SK-N-MC (cell line): Measurements from ENCODE around the gene SUN1.

Experiments
- DNase-seq: peaks from one replicate; pipeline ENCODE4 v3.0.0-alpha.2; 2011; ENCODE audit warnings: low read depth, low spot score
- H3K27ac ChIP-seq: fragments of 200-600 bp; sonication (generic); 2 replicates; pipeline ENCODE4 v1.5.1; 2016; ENCODE audit warnings: mixed run types
- H3K36me3 ChIP-seq: fragments of 200-600 bp; sonication (generic); 2 replicates; pipeline ENCODE4 v1.6.1; 2017; ENCODE audit warnings: antibody characterized with exemption, low read length, mixed read lengths; ENCODE audit not compliant: insufficient read depth
- H3K4me3 ChIP-seq: fragments of 200-600 bp; sonication (generic); 2 replicates; pipeline ENCODE4 v1.5.1; 2016
- H3K9ac ChIP-seq: fragments of 200-600 bp; sonication (generic); 2 replicates; pipeline ENCODE4 v1.8.0; 2017; ENCODE audit warnings: mixed run types, mixed read lengths; ENCODE audit not compliant: insufficient read length
- H3K9me3 ChIP-seq: fragments of 200-600 bp; sonication (generic); 2 replicates; pipeline ENCODE4 v1.6.1; 2017; ENCODE audit warnings: low read depth, mild to moderate bottlenecking, antibody characterized with exemption, low read length, moderate library complexity, mixed read lengths
- EZH2 ChIP-seq: fragments of 200-600 bp; sonication (generic); IDR thresholded peaks from one replicate; pipeline ENCODE4 v1.6.1; 2017; ENCODE audit warnings: antibody characterized with exemption
- FOXP2 ChIP-seq: optimal IDR thresholded peaks from 2 replicates; pipeline ENCODE3; 2011; ENCODE audit warnings: mild to moderate bottlenecking, moderate library complexity; ENCODE audit not compliant: insufficient read depth; ENCODE audit errors: extremely low read length, control extremely low read depth
- POLR2AphosphoS5 ChIP-seq: IDR thresholded peaks from 2 replicates; pipeline ENCODE4 v1.6.1; 2012; ENCODE audit warnings: mild to moderate bottlenecking, low read depth, low read length, borderline replicate concordance

Gene SUN1

GRCh38 chr7:832167-832967, at the start of gene SUN1:
Gene SUN1, plus strand, starts transcription at chr7:832476. Its CDS starts 49 bp downstream, at chr7:832525.
- Histone ChIP-seq H3K36me3 (no peaks in the 10 kb centered on the region), H3K9ac (peak within 1 kb of the TSS; percentile 43), H3K9me3 (no peaks in the 10 kb centered on the region), H3K4me3 (no peak within 1 kb of the TSS), H3K27ac (peak within 1 kb of the TSS; percentile 59)
- TF ChIP-seq POLR2AphosphoS5 (no peak), EZH2 (no peak), FOXP2 (no peak)
- DNase-seq = no peak

- Histone ChIP-seq H3K36me3 (peaks cover 46% of the 10 kb centered on the region), H3K27ac (no peak overlapping the region), H3K4me3 (no peak overlapping the region), H3K9ac (no peak overlapping the region), H3K9me3 (no peaks in the 10 kb centered on the region)
- DNase-seq = no peak
- TF ChIP-seq FOXP2 = no peak
- TF ChIP-seq POLR2AphosphoS5 = no peak
- TF ChIP-seq EZH2 = no peak
Observed at GRCh38 chr7:782718-783449, 49.4 kb upstream of the SUN1 start.

GRCh38 chr7:783556-784490, 48.5 kb upstream of the SUN1 start:
- H3K36me3 ChIP-seq = peaks cover 54% of the 10 kb centered on the region
- TF ChIP-seq POLR2AphosphoS5 = no peak
- TF ChIP-seq FOXP2 = no peak
- no peak for TF ChIP-seq EZH2
- no peak overlapping the region for H3K27ac ChIP-seq

DNA sequence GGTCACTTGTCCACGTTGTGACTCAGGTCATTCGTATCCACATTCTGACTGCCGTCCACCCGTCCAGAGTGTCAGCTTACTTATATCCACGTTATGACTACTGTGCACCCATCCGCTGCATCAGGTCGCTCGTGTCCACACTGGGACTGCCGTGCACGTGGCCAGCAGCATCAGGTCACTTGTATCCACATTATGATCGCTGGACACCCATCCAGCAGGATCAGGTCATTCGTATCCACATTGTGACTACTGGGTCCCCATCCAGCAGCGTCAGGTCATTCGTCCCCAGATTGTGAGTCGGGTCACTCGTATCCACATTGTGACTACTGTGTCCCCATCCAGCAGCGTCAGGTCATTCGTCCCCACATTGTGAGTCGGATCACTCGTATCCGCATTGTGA, 47.3 kb upstream of the SUN1 start:
- no peak overlapping the region for H3K9ac ChIP-seq
- TF ChIP-seq EZH2 (no peak), FOXP2 (no peak), POLR2AphosphoS5 (no peak)
- no peak overlapping the region for H3K27ac ChIP-seq
- DNase-seq = no peak
- peaks cover 47% of the 10 kb centered on the region for H3K36me3 ChIP-seq
- no peaks in the 10 kb centered on the region for H3K9me3 ChIP-seq
- no peak overlapping the region for H3K4me3 ChIP-seq

More at GRCh38 chr7:783556-784490, 48.5 kb upstream of the SUN1 start:
- DNase-seq = no peak
- no peak overlapping the region for H3K9ac ChIP-seq
- no peaks in the 10 kb centered on the region for H3K9me3 ChIP-seq
- H3K4me3 ChIP-seq = no peak overlapping the region

DNA sequence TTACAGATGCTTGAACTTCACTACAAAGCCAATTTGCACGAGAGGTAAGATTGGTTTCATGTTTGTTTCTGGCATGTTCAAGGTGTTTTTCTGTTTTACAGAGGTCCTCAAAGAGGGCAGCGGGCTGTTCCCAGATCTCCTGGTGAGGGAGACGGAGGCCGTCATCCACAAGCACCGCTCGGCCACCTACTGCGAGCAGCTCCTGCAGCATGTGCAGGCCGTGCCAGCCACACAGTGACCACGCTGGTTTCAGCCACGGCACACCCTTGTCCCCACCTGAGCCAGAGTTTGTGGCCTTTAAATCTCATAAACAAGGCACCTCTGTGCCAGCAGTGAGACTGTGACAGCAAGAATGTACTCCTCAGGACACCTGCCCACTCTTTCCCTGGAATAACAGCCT, 46.9 kb upstream of the SUN1 start:
- Histone ChIP-seq H3K4me3 (no peak overlapping the region), H3K9ac (no peak overlapping the region), H3K27ac (no peak overlapping the region), H3K36me3 (peaks cover 43% of the 10 kb centered on the region), H3K9me3 (no peaks in the 10 kb centered on the region)
- no peak for DNase-seq
- TF ChIP-seq POLR2AphosphoS5 (no peak), FOXP2 (no peak)

DNA sequence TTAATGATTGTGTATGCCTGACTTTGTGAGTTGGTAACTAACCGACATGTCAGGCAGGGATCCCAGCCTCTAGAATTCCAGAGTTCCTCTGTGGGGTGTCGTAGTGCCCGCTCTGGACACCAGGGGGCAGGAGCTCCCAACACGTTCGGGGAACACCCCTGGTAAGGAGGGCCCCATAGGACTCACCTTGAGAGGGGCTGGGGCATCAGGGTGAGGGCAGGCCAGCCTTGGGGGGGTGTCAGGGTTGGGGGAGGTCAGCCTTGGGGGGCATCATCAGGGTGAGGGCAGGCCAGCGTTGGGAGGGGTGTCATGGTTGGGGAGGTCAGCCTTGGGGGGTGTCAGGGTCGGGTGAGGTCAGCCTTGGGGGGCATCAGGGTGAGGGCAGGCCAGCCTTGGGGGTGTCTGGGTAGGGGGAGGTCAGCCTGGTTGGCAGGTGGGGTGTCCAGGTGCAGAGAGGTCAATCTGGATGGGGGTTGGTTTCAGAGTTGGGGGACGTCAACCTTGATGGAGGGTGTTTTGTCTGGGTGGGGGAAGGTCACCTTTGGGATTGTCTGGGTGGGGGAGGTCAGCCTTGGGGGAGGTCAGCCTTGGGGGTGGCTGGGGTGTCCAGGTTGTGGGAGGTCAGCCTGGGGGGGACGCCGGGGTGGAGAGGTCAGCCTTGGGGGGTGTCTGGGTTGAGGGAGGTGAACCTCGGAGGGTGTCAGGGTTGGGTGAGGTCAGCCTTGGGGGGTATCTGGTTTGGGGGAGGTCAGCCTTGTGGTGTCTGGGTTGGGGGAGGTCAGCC, 45.6 kb upstream of the SUN1 start:
- Histone ChIP-seq H3K27ac (no peak overlapping the region), H3K36me3 (peaks cover 38% of the 10 kb centered on the region), H3K9me3 (no peaks in the 10 kb centered on the region), H3K4me3 (no peak overlapping the region), H3K9ac (no peak overlapping the region)
- no peak for TF ChIP-seq EZH2
- TF ChIP-seq POLR2AphosphoS5 = no peak
- TF ChIP-seq FOXP2 = no peak
- no peak for DNase-seq

- Histone ChIP-seq H3K4me3 (no peak overlapping the region), H3K36me3 (peaks cover 31% of the 10 kb centered on the region), H3K27ac (no peak overlapping the region), H3K9ac (no peak overlapping the region), H3K9me3 (no peaks in the 10 kb centered on the region)
- no peak for DNase-seq
- TF ChIP-seq EZH2 = no peak
- no peak for TF ChIP-seq POLR2AphosphoS5
- no peak for TF ChIP-seq FOXP2
Observed at GRCh38 chr7:787332-788240, 44.7 kb upstream of the SUN1 start.
